MM.1S (cell line): ENCODE data around the gene PTCH2.

Source experiments
- DNase-seq: peaks from one replicate; pipeline ENCODE4 v3.0.0-alpha.2; 2015
- H2AFZ ChIP-seq: fragments of 300-600 bp; sonication (generic); 2 replicates; pipeline ENCODE4 v1.6.0; 2016; ENCODE audit warnings: antibody characterized with exemption, low read length
- H3F3A ChIP-seq: fragments of 300-600 bp; sonication (generic); 2 replicates; pipeline ENCODE4 v1.6.1; 2016; ENCODE audit warnings: mild to moderate bottlenecking, antibody characterized with exemption, low read length, moderate library complexity, mixed read lengths; ENCODE audit not compliant: insufficient read depth
- H3K27ac ChIP-seq: fragments of 300-600 bp; sonication (generic); 2 replicates; pipeline ENCODE4 v1.5.1; 2016; ENCODE audit warnings: mild to moderate bottlenecking, low read length
- H3K27me3 ChIP-seq: fragments of 300-600 bp; sonication (generic); replicated peaks from 2 replicates; pipeline ENCODE4 v1.6.0; 2016; ENCODE audit warnings: low read length; ENCODE audit not compliant: insufficient read depth
- H3K36me3 ChIP-seq: fragments of 300-600 bp; sonication (generic); replicated peaks from 2 replicates; pipeline ENCODE4 v1.6.1; 2016; ENCODE audit warnings: mild to moderate bottlenecking, low read length, mixed read lengths; ENCODE audit not compliant: insufficient read depth
- H3K4me1 ChIP-seq: fragments of 300-600 bp; sonication (generic); 2 replicates; pipeline ENCODE4 v1.6.1; 2016; ENCODE audit warnings: low read length, mixed read lengths
- H3K4me2 ChIP-seq: fragments of 300-600 bp; sonication (generic); 2 replicates; pipeline ENCODE4 v1.6.0; 2016; ENCODE audit warnings: low read depth, low read length
- H3K4me3 ChIP-seq: fragments of 300-600 bp; sonication (generic); 2 replicates; pipeline ENCODE4 v1.5.1; 2016; ENCODE audit warnings: low read length, mixed read lengths
- H3K79me2 ChIP-seq: fragments of 300-600 bp; sonication (generic); 2 replicates; pipeline ENCODE4 v1.6.1; 2016; ENCODE audit warnings: mixed run types, low read length, mixed read lengths
- H3K9ac ChIP-seq: fragments of 300-600 bp; sonication (generic); 2 replicates; pipeline ENCODE4 v1.6.1; 2016; ENCODE audit warnings: low read length, mixed read lengths
- H3K9me2 ChIP-seq: fragments of 300-600 bp; sonication (generic); replicated peaks from 2 replicates; pipeline ENCODE4 v1.6.1; 2016; ENCODE audit warnings: mild to moderate bottlenecking, low read length, mixed read lengths; ENCODE audit not compliant: insufficient read depth
- H3K9me3 ChIP-seq: fragments of 300-600 bp; sonication (generic); replicated peaks from 2 replicates; pipeline ENCODE4 v1.6.1; 2016; ENCODE audit warnings: mild to moderate bottlenecking, low read length, mixed read lengths; ENCODE audit not compliant: insufficient read depth
- H4K20me1 ChIP-seq: fragments of 300-600 bp; sonication (generic); 2 replicates; pipeline ENCODE4 v1.6.1; 2016; ENCODE audit warnings: mild to moderate bottlenecking, low read length, moderate library complexity, mixed read lengths; ENCODE audit not compliant: insufficient read depth
- CTCF ChIP-seq: fragments of 300-600 bp; sonication (generic); IDR thresholded peaks from 2 replicates; pipeline ENCODE4 v1.5.1; 2016; ENCODE audit warnings: antibody characterized with exemption, low read length, mixed read lengths
- EZH2 ChIP-seq: fragments of 300-600 bp; sonication (generic); optimal IDR thresholded peaks from 2 replicates; pipeline ENCODE3; 2017; ENCODE audit warnings: low read depth, mild to moderate bottlenecking, antibody characterized with exemption, low read length, mixed read lengths
- EZH2phosphoT487 ChIP-seq: fragments of 300-600 bp; sonication (generic); IDR thresholded peaks from 2 replicates; pipeline ENCODE4 v1.6.1; 2018; ENCODE audit warnings: antibody characterized with exemption, low read length

The PTCH2 gene

GRCh38 chr1:44851308-44851707 is 8.3 kb upstream of the PTCH2 start:
- no peak overlapping the region for H2AFZ ChIP-seq
- H3K27ac ChIP-seq: no peak overlapping the region
- no peaks in the 10 kb centered on the region for H3K9me3 ChIP-seq
- no peaks in the 10 kb centered on the region for H3K9me2 ChIP-seq
- no peaks in the 10 kb centered on the region for H3K27me3 ChIP-seq
- H3F3A ChIP-seq: no peaks in the 10 kb centered on the region
- no peak overlapping the region for H3K4me2 ChIP-seq
- no peaks in the 10 kb centered on the region for H3K4me1 ChIP-seq
- no peaks in the 10 kb centered on the region for H4K20me1 ChIP-seq
- TF ChIP-seq EZH2: no peak
- no peak for TF ChIP-seq CTCF
- TF ChIP-seq EZH2phosphoT487: no peak
- no peak for DNase-seq
- H3K4me3 ChIP-seq: no peak overlapping the region
- H3K36me3 ChIP-seq: no peaks in the 10 kb centered on the region
- H3K79me2 ChIP-seq: no peaks in the 10 kb centered on the region
- H3K9ac ChIP-seq: no peak overlapping the region

GRCh38 chr1:44849575-44850132 is 6.6 kb upstream of the PTCH2 start:
- Histone ChIP-seq H2AFZ (no peak overlapping the region), H3K27ac (no peak overlapping the region)
- TF ChIP-seq CTCF: no peak
- no peak for TF ChIP-seq EZH2phosphoT487
- TF ChIP-seq EZH2: no peak

GRCh38 chr1:44848456-44849181 is 5.6 kb upstream of the PTCH2 start:
- H3K9me2 ChIP-seq: no peaks in the 10 kb centered on the region
- DNase-seq: no peak
- H3K4me3 ChIP-seq: no peak overlapping the region
- no peak overlapping the region for H3K9ac ChIP-seq
- no peaks in the 10 kb centered on the region for H3K9me3 ChIP-seq
- H3K27ac ChIP-seq: no peak overlapping the region
- H3K36me3 ChIP-seq: no peaks in the 10 kb centered on the region
- H2AFZ ChIP-seq: no peak overlapping the region
- TF ChIP-seq CTCF (no peak), EZH2 (no peak), EZH2phosphoT487 (no peak)
- H3F3A ChIP-seq: no peaks in the 10 kb centered on the region
- no peaks in the 10 kb centered on the region for H4K20me1 ChIP-seq
- no peaks in the 10 kb centered on the region for H3K4me1 ChIP-seq
- H3K4me2 ChIP-seq: no peak overlapping the region
- H3K27me3 ChIP-seq: no peaks in the 10 kb centered on the region
- H3K79me2 ChIP-seq: no peaks in the 10 kb centered on the region

More at GRCh38 chr1:44849575-44850132, 6.6 kb upstream of the PTCH2 start:
- no peaks in the 10 kb centered on the region for H3F3A ChIP-seq
- H3K4me2 ChIP-seq: no peak overlapping the region
- no peaks in the 10 kb centered on the region for H3K36me3 ChIP-seq
- no peaks in the 10 kb centered on the region for H3K9me3 ChIP-seq
- H3K9me2 ChIP-seq: no peaks in the 10 kb centered on the region
- H3K79me2 ChIP-seq: no peaks in the 10 kb centered on the region
- no peaks in the 10 kb centered on the region for H4K20me1 ChIP-seq
- no peak for DNase-seq
- no peaks in the 10 kb centered on the region for H3K27me3 ChIP-seq
- H3K4me3 ChIP-seq: no peak overlapping the region
- no peaks in the 10 kb centered on the region for H3K4me1 ChIP-seq
- H3K9ac ChIP-seq: no peak overlapping the region
